HG03520 (cell line): ENCODE data around the gene PROC.
A peak's percentile ranks its signal among the peaks of the same experiment; 100 is the strongest.
"Not testable (repeated sequence)": the region's sequence is repeated elsewhere in the genome, so short reads cannot be mapped to it uniquely, and the experiment has no call there.

ENCODE experiments used
- ATAC-seq: cut with Tn5 transposase; IDR thresholded peaks from one replicate; pipeline ENCODE4 v1.9.1; 2021; ENCODE audit warnings: mild to moderate bottlenecking, moderate library complexity; ENCODE audit not compliant: unreplicated experiment

Gene PROC

GRCh38 chr2:127392828-127393578, 25.2 kb upstream of the PROC start:
- ATAC-seq: no peak

GRCh38 chr2:127394492-127394891, 23.7 kb upstream of the PROC start:
- ATAC-seq: no peak

- ATAC-seq: no peak
Measured at GRCh38 chr2:127397568-127398238, 20.5 kb upstream of the PROC start.

- peak; percentile 88 for ATAC-seq
Measured at GRCh38 chr2:127398239-127398590, 20.0 kb upstream of the PROC start.

GRCh38 chr2:127400533-127400896, 17.7 kb upstream of the PROC start:
- no peak for ATAC-seq

GRCh38 chr2:127400897-127401756, 17.1 kb upstream of the PROC start:
- no peak for ATAC-seq

- no peak for ATAC-seq
Measured at GRCh38 chr2:127401757-127402695, 16.2 kb upstream of the PROC start.

GRCh38 chr2:127403460-127403859, 14.8 kb upstream of the PROC start:
- no peak for ATAC-seq

- no peak for ATAC-seq
Measured at GRCh38 chr2:127404466-127405254, 13.6 kb upstream of the PROC start.

- ATAC-seq: no peak
Measured at GRCh38 chr2:127405255-127405610, 13.0 kb upstream of the PROC start.

GRCh38 chr2:127406454-127406853, 11.8 kb upstream of the PROC start:
- ATAC-seq: no peak

- ATAC-seq: no peak
Measured at GRCh38 chr2:127407091-127407490, 11.1 kb upstream of the PROC start.

- peak; percentile 21 for ATAC-seq
Measured at GRCh38 chr2:127407661-127408003, 10.6 kb upstream of the PROC start.

GRCh38 chr2:127408004-127408806, 10.0 kb upstream of the PROC start:
- ATAC-seq: peak; percentile 48

GRCh38 chr2:127408807-127409099, 9.5 kb upstream of the PROC start:
- no peak for ATAC-seq

GRCh38 chr2:127409716-127410115, 8.5 kb upstream of the PROC start:
- ATAC-seq: not testable (repeated sequence)

- peak; percentile 63 for ATAC-seq
Measured at GRCh38 chr2:127410871-127411652, 7.2 kb upstream of the PROC start.

GRCh38 chr2:127411653-127412369, 6.4 kb upstream of the PROC start:
- no peak for ATAC-seq
